ENCODE results near the gene LRRC73.
"Not testable (repeated sequence)": the region's sequence is repeated elsewhere in the genome, so short reads cannot be mapped to it uniquely, and the experiment has no call there.

The LRRC73 gene

DNA sequence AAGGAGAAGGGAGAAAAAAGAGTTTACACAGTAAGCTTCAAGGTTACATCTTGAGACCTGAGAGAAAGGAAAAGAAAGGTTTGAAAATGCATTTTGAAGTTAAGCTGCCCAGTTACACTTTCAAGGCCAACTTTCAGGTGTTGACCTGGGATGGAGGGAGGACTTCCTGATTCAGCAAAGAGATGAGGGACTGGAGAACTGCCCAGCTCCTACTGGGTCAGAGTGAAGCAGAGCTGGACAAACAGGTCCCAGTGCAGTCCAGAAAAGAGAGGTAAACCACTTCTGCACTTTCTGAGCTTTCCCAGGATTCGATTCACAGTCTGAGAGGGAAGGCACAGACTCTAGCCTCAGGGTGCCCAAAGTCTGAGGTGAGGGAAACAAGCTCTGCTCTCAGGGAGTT, 38.7 kb downstream of the LRRC73 start:
- TF ChIP-seq, protein P1, sequence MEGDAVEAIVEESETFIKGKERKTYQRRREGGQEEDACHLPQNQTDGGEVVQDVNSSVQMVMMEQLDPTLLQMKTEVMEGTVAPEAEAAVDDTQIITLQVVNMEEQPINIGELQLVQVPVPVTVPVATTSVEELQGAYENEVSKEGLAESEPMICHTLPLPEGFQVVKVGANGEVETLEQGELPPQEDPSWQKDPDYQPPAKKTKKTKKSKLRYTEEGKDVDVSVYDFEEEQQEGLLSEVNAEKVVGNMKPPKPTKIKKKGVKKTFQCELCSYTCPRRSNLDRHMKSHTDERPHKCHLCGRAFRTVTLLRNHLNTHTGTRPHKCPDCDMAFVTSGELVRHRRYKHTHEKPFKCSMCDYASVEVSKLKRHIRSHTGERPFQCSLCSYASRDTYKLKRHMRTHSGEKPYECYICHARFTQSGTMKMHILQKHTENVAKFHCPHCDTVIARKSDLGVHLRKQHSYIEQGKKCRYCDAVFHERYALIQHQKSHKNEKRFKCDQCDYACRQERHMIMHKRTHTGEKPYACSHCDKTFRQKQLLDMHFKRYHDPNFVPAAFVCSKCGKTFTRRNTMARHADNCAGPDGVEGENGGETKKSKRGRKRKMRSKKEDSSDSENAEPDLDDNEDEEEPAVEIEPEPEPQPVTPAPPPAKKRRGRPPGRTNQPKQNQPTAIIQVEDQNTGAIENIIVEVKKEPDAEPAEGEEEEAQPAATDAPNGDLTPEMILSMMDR (IDR thresholded peaks at IDR 0.05; ENCODE audit: low read depth, low read length, missing control alignments): no peak
- no peak overlapping the region for H3K4me3 ChIP-seq (replicated peaks; ENCODE audit: low read depth, low read length)
- DNase-seq (ENCODE audit: extremely low read depth, low read depth): no peak

- H3K4me3 ChIP-seq (replicated peaks; ENCODE audit: low read depth, low read length): no peak overlapping the region
- TF ChIP-seq, protein P1 (IDR thresholded peaks at IDR 0.05; ENCODE audit: low read depth, low read length, missing control alignments): no peak
- DNase-seq (ENCODE audit: extremely low read depth, low read depth): no peak
These were observed 40.2 kb downstream of the LRRC73 start for GRCh38 chr6:43469947-43470346.

- TF ChIP-seq, protein P1 (IDR thresholded peaks at IDR 0.05; ENCODE audit: low read depth, low read length, missing control alignments): no peak
- no peak overlapping the region for H3K4me3 ChIP-seq (replicated peaks; ENCODE audit: low read depth, low read length)
- no peak for DNase-seq (ENCODE audit: extremely low read depth, low read depth)
These were observed 41.1 kb downstream of the LRRC73 start for GRCh38 chr6:43468748-43469681.

DNA sequence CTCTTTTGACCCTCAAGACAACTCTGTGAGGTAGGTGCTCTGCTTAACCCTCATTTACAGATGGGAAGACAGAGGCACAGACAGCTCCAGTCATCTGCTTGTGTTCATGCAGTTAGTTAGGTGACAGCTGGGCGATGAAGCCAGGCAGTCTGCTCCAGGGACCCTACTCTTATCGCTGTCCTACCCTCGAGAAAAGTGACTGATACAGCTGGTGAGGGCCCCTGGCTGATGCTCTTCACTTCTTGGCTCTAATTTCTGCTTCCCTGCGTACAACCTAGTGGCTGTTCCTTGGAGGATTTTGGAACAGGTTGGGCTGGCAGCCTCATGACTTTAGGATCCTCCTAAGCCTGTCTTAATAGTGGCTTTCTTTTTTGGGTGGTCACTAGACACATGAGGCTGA, 41.9 kb downstream of the LRRC73 start:
- no peak for DNase-seq (ENCODE audit: extremely low read depth, low read depth)
- TF ChIP-seq, protein P1 (IDR thresholded peaks at IDR 0.05; ENCODE audit: low read depth, low read length, missing control alignments): no peak
- H3K4me3 ChIP-seq (replicated peaks; ENCODE audit: low read depth, low read length): no peak overlapping the region

GRCh38 chr6:43467752-43468151, 42.4 kb downstream of the LRRC73 start:
- DNase-seq (ENCODE audit: extremely low read depth, low read depth): no peak
- no peak overlapping the region for H3K4me3 ChIP-seq (replicated peaks; ENCODE audit: low read depth, low read length)
- TF ChIP-seq, protein P1 (IDR thresholded peaks at IDR 0.05; ENCODE audit: low read depth, low read length, missing control alignments): no peak

DNA sequence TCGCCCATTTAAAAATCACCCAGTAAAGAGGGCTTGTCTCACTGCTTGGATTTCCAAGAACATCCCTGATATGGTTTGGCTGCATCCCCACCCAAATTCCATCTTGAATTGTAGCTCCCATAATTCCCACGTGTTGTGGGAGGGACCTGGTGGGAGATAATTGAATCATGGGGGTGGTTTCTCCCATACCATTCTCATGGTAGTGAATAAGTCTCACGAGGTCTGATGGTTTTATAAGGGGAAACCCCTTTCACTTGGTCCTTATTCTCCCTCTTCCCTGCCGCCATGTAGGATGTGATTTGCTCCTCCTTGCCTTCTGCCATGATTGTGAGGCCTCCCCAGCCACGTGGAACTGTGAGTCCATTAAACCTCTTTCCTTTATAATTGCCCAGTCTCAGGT, 42.9 kb downstream of the LRRC73 start:
- not testable (repeated sequence) for DNase-seq (ENCODE audit: extremely low read depth, low read depth); H3K4me3 ChIP-seq (replicated peaks; ENCODE audit: low read depth, low read length)

DNA sequence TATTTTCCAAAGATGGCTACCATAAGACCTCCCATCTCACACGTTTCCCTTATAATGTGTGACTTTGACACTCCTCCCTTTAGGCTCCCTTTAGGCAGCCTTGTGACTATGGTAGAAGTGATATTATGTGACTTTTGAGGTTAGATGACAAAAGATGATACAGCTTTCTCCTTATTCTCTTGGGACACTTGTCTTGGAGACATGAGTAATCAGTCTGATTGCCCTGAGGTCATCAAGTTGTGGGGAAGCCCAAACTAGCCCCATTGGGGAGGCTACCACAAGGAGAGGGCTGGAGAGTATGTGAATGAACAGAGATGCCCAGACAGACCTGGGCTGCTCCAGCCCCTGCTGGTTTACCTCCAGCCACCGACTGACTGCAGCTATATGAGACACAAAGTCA, 44.2 kb downstream of the LRRC73 start:
- no peak overlapping the region for H3K4me3 ChIP-seq (replicated peaks; ENCODE audit: low read depth, low read length)
- DNase-seq (ENCODE audit: extremely low read depth, low read depth): no peak
- TF ChIP-seq, protein P1 (IDR thresholded peaks at IDR 0.05; ENCODE audit: low read depth, low read length, missing control alignments): no peak
